B cell (primary cell): ENCODE data around the gene SRPRB. TPM values are rescaled to one million over a fixed set of nuclear protein-coding genes. Genes with fewer than 3 reads are reported as not detected.

ENCODE experiments used
- ATAC-seq: fragments of 200-7000 bp; cut with Tn5 transposase; one replicate; pipeline ENCODE4 v1.10.0; 2021; ENCODE audit warnings: low read depth, mild to moderate bottlenecking, moderate number of reproducible peaks, moderate library complexity
- CTCF ChIA-PET: fragments of 350-600 bp; sonication (Branson Sonifier 250); formaldehyde crosslinking; loops from one replicate; lab custom pipeline; 2021; ENCODE audit warnings: antibody characterized with exemption, inconsistent platforms; lab: Charles Lee
- POLR2A ChIA-PET: fragments of 350-600 bp; sonication (Branson Sonifier 250); formaldehyde crosslinking; loops from one replicate; lab custom pipeline; 2021; ENCODE audit warnings: antibody characterized with exemption; lab: Charles Lee
- DNase-seq: peaks from one replicate; pipeline ENCODE4 v3.0.0; 2013
- H2AFZ ChIP-seq: 2 replicates; pipeline ENCODE4 v1.6.1; 2012; ENCODE audit warnings: mild to moderate bottlenecking, low read depth, low read length; ENCODE audit not compliant: insufficient read depth, poor library complexity, severe bottlenecking
- H3K27ac ChIP-seq, 2 donors: 1 replicate in 1 of 2; 2 replicates in 1 of 2; pipeline ENCODE4 v1.5.1; 2012 to 2013; ENCODE audit warnings: low read length in 2 of 2, mild to moderate bottlenecking in 2 of 2, moderate library complexity in 1 of 2
- H3K27me3 ChIP-seq, 4 experiments: fragments of 200-600 bp in 1 of 4; sonication (generic) in 1 of 4; replicated peaks in 1 of 4; 1 replicate in 2 of 4; 2 replicates in 2 of 4; pipeline versions ENCODE4 v1.6.1 to v1.7.0; 2013 to 2016; ENCODE audit warnings: low read length in 3 of 4, mild to moderate bottlenecking in 2 of 4, mixed read lengths in 1 of 4, moderate library complexity in 1 of 4; ENCODE audit not compliant: insufficient read depth in 4 of 4, control insufficient read depth in 3 of 4; ENCODE audit errors: control extremely low read depth in 1 of 4
- H3K36me3 ChIP-seq, 2 experiments: replicated peaks in 1 of 2; 1 replicate in 1 of 2; 2 replicates in 1 of 2; pipeline versions ENCODE4 v1.6.1 to v1.7.1; 2013; ENCODE audit warnings: low read length in 1 of 2; ENCODE audit not compliant: insufficient read depth in 2 of 2, control insufficient read depth in 1 of 2; ENCODE audit errors: control extremely low read depth in 1 of 2, extremely low read depth in 1 of 2
- H3K4me1 ChIP-seq, 2 donors: fragments of 200-600 bp in 1 of 2; sonication (generic) in 1 of 2; 1 replicate in 1 of 2; 2 replicates in 1 of 2; pipeline versions ENCODE4 v1.5.1 to v1.6.1; 2013 to 2017; ENCODE audit warnings: low read length in 2 of 2; ENCODE audit not compliant: control insufficient read depth in 2 of 2, insufficient read depth in 2 of 2
- H3K4me2 ChIP-seq: replicated peaks from 2 replicates; pipeline ENCODE3; 2012; ENCODE audit warnings: mild to moderate bottlenecking, low read depth, low read length; ENCODE audit not compliant: poor library complexity, severe bottlenecking
- H3K4me3 ChIP-seq, 5 experiments: fragments of 200-600 bp in 1 of 5; sonication (generic) in 1 of 5; 1 replicate in 3 of 5; 2 replicates in 2 of 5; pipeline versions ENCODE4 v1.5.1 to v1.7.0; 2011 to 2016; ENCODE audit warnings: low read length in 4 of 5, mild to moderate bottlenecking in 4 of 5, low read depth in 2 of 5, control low read depth in 1 of 5, moderate library complexity in 1 of 5; ENCODE audit not compliant: insufficient read depth in 1 of 5; ENCODE audit errors: control extremely low read depth in 1 of 5, extremely low read depth in 1 of 5
- H3K79me2 ChIP-seq: fragments of 200-600 bp; sonication (generic); one replicate; pipeline ENCODE4 v1.6.0; 2016; ENCODE audit warnings: low read length; ENCODE audit not compliant: control insufficient read depth, insufficient read depth
- H3K9ac ChIP-seq: fragments of 200-600 bp; sonication (generic); 2 replicates; pipeline ENCODE4 v1.6.1; 2017; ENCODE audit warnings: mild to moderate bottlenecking, low read length, moderate library complexity
- H3K9me3 ChIP-seq, 3 donors: one replicate each; pipeline versions ENCODE4 v1.6.1 to v1.7.1; 2013; ENCODE audit warnings: low read length in 2 of 3; ENCODE audit not compliant: control insufficient read depth in 2 of 3, insufficient read depth in 1 of 3; ENCODE audit errors: control extremely low read depth in 1 of 3
- H4K20me1 ChIP-seq: 2 replicates; pipeline ENCODE4 v1.6.0; 2012; ENCODE audit warnings: mild to moderate bottlenecking, low read length; ENCODE audit not compliant: insufficient read depth, control insufficient read depth, poor library complexity, severe bottlenecking
- H3K27ac Mint-ChIP-seq: one replicate; pipeline ENCODE4 v1.8.0; 2021; ENCODE audit warnings: mixed read lengths
- H3K27me3 Mint-ChIP-seq: one replicate; pipeline ENCODE4 v1.8.0; 2021; ENCODE audit warnings: mixed read lengths
- H3K4me1 Mint-ChIP-seq: one replicate; pipeline ENCODE4 v1.8.0; 2021; ENCODE audit warnings: mixed read lengths
- H3K4me3 Mint-ChIP-seq: one replicate; pipeline ENCODE4 v1.8.0; 2021; ENCODE audit warnings: mixed read lengths
- H3K9me3 Mint-ChIP-seq: one replicate; pipeline ENCODE4 v1.8.0; 2022; ENCODE audit warnings: mixed read lengths; ENCODE audit not compliant: insufficient read depth
- EZH2 ChIP-seq: IDR thresholded peaks from 2 replicates; pipeline ENCODE4 v1.6.1; 2012; ENCODE audit warnings: borderline replicate concordance, low read depth, mild to moderate bottlenecking, moderate library complexity, low read length; ENCODE audit not compliant: insufficient read depth, poor library complexity, severe bottlenecking
- WGBS: methylation state at CpG from one replicate; pipeline ENCODE4 v1.1.5; 2013; ENCODE audit warnings: missing lambda C conversion rate; ENCODE audit not compliant: insufficient coverage; 5-methylcytosine and 5-hydroxymethylcytosine counted together
- intact Hi-C: fragments of 100-400 bp; cut with micrococcal nuclease; formaldehyde crosslinking; loops from one replicate; pipeline ENCODE4 v1.10.0; 2022
- polyA plus RNA-seq: library from polyadenylated mRNA; depleted of rRNA; stranded (reverse); fragments of >200 nt; gene quantifications from 2 replicates; pipeline ENCODE4 v1.2.3, GENCODE V29; 2012
- total RNA-seq, 2 donors: library from RNA; stranded (reverse); fragments of 120-200 nt in 1 of 2; gene quantifications; 1 replicate in 1 of 2; 2 replicates in 1 of 2; pipeline versions ENCODE4 v1.2.3 to v1.2.4, GENCODE V29; 2013 to 2022
- TF ChIP-seq, protein P1 (sequence below): fragments of 200-600 bp; IDR thresholded peaks from one replicate; pipeline ENCODE4 v1.8.0; 2022; ENCODE audit warnings: antibody characterized with exemption, mild to moderate bottlenecking

SRPRB gene
- total and polyA plus RNA-seq, 2 donors (not counting 1 experiment from before 2014, with no cell fraction given), result 10.1 to 28.8 TPM

DNA sequence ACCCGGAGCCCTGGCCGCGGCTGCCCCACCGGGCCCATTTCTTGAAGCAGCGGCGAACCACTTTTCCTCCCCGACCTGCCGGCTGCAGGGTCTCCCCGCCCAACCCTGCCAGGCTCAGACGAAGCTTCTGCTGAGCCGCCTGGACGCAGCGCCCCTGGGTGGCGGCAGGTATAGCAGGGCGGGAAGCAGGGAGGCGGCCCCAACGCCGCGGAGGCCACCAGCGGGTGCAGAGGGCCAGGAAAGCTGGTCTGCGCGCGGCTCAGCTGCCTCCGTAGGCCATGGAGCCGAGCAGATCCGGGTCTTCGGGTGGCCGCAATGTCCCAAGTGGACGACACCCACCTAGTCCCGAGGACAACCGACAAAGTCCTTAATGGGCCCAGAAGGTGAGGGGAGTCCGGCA is 21.9 kb upstream of the SRPRB start:
- TF ChIP-seq EZH2, result no peak
- TF ChIP-seq, protein P1, sequence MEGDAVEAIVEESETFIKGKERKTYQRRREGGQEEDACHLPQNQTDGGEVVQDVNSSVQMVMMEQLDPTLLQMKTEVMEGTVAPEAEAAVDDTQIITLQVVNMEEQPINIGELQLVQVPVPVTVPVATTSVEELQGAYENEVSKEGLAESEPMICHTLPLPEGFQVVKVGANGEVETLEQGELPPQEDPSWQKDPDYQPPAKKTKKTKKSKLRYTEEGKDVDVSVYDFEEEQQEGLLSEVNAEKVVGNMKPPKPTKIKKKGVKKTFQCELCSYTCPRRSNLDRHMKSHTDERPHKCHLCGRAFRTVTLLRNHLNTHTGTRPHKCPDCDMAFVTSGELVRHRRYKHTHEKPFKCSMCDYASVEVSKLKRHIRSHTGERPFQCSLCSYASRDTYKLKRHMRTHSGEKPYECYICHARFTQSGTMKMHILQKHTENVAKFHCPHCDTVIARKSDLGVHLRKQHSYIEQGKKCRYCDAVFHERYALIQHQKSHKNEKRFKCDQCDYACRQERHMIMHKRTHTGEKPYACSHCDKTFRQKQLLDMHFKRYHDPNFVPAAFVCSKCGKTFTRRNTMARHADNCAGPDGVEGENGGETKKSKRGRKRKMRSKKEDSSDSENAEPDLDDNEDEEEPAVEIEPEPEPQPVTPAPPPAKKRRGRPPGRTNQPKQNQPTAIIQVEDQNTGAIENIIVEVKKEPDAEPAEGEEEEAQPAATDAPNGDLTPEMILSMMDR, result no peak
- H3K79me2 ChIP-seq, result no peaks in the 10 kb centered on the region
- intact Hi-C loops, result no loop called here
- no peak overlapping the region for H3K4me2 ChIP-seq
- no peak overlapping the region for H3K4me3 ChIP-seq
- H3K36me3 ChIP-seq, result no peaks in the 10 kb centered on the region
- H3K4me3 Mint-ChIP-seq, result no peak overlapping the region
- H3K9me3 ChIP-seq, result peaks cover 0 to 5% (median 0%) of the 10 kb centered on the region in 3 donors
- no peaks in the 10 kb centered on the region for H4K20me1 ChIP-seq
- ChIA-PET POLR2A (no interaction called here), CTCF (no interaction called here)
- H2AFZ ChIP-seq, result no peak overlapping the region
- no peaks in the 10 kb centered on the region for H3K4me1 Mint-ChIP-seq
- no peak overlapping the region for H3K9ac ChIP-seq
- H3K4me1 ChIP-seq, result no peaks in the 10 kb centered on the region
- 68% methylated on average over 31 of the region's 32 CpGs for WGBS
- no peak overlapping the region for H3K27ac ChIP-seq
- H3K9me3 Mint-ChIP-seq, result no peaks in the 10 kb centered on the region
- no peak overlapping the region for H3K27ac Mint-ChIP-seq
- DNase-seq (no peak), ATAC-seq (no peak)
- peaks cover 0 to 6% (median 2%) of the 10 kb centered on the region in 4 experiments for H3K27me3 ChIP-seq
- H3K27me3 Mint-ChIP-seq, result peaks cover 14% of the 10 kb centered on the region

DNA sequence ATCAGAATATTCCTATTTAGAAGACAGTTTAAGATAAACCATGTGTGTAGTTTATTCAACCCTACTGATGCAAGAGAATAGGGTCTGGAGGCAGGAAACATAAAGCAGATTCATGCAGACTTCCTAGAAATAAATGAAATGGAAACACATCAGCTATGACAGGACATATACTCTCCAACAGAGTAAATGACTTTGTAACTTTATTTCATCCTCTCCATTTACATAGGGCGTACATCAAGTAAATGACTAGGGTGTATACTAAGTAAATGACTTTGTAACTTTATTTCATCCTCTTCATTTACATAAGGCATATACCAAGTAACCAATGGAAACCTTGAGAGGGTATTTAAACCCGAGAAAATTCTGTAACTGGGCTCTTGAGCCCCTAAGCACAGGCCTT is 17.6 kb upstream of the SRPRB start:
- H3K36me3 ChIP-seq, result no peaks in the 10 kb centered on the region
- peaks cover 3 to 13% (median 5%) of the 10 kb centered on the region in 3 donors for H3K9me3 ChIP-seq
- peaks cover 6% of the 10 kb centered on the region for H3K9me3 Mint-ChIP-seq
- intact Hi-C loops, result no loop called here
- peaks cover 4% of the 10 kb centered on the region for H3K27me3 Mint-ChIP-seq
- POLR2A ChIA-PET, result no interaction called here
- no peak overlapping the region for H3K4me2 ChIP-seq
- CTCF ChIA-PET, result no interaction called here
- no CpG with 5 or more reads among the region's 2 CpGs for WGBS
- H4K20me1 ChIP-seq, result no peaks in the 10 kb centered on the region
- no peak overlapping the region for H3K9ac ChIP-seq
- no peaks in the 10 kb centered on the region for H3K4me1 Mint-ChIP-seq
- H3K4me1 ChIP-seq, result no peaks in the 10 kb centered on the region
- no peak overlapping the region for H3K27ac ChIP-seq
- TF ChIP-seq, protein P1, result no peak
- TF ChIP-seq EZH2, result no peak
- no peak overlapping the region for H3K27ac Mint-ChIP-seq
- no peak overlapping the region for H2AFZ ChIP-seq
- peaks cover 0 to 5% (median 0%) of the 10 kb centered on the region in 4 experiments for H3K27me3 ChIP-seq
- H3K4me3 Mint-ChIP-seq, result no peak overlapping the region
- DNase-seq (no peak), ATAC-seq (no peak)
- no peak overlapping the region for H3K4me3 ChIP-seq
- H3K79me2 ChIP-seq, result no peaks in the 10 kb centered on the region
